Measurements from ENCODE around the gene DNAAF2. TPM values are rescaled to one million over a fixed set of nuclear protein-coding genes. Genes with fewer than 3 reads are reported as not detected.
"Not testable (repeated sequence)": the region's sequence is repeated elsewhere in the genome, so short reads cannot be mapped to it uniquely, and the experiment has no call there.

DNAAF2 gene
- polyA plus RNA-seq, 1 of the 3 experiments (the other 2 are of a cell fraction), result 8.9 TPM

GRCh38 chr14:49619730-49620129, 15.3 kb downstream of the DNAAF2 start:
- TF ChIP-seq NFIC (IDR thresholded peaks at IDR 0.05; ENCODE audit: borderline replicate concordance), result no peak
- TF ChIP-seq EZH2phosphoT487 (IDR thresholded peaks at IDR 0.05; ENCODE audit: borderline replicate concordance, low read depth), result no peak
- TF ChIP-seq MXI1 (IDR thresholded peaks at IDR 0.05; ENCODE audit: low read depth, low read length), result no peak
- TF ChIP-seq, protein P1, sequence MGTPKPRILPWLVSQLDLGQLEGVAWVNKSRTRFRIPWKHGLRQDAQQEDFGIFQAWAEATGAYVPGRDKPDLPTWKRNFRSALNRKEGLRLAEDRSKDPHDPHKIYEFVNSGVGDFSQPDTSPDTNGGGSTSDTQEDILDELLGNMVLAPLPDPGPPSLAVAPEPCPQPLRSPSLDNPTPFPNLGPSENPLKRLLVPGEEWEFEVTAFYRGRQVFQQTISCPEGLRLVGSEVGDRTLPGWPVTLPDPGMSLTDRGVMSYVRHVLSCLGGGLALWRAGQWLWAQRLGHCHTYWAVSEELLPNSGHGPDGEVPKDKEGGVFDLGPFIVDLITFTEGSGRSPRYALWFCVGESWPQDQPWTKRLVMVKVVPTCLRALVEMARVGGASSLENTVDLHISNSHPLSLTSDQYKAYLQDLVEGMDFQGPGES (IDR thresholded peaks at IDR 0.05; ENCODE audit: low read depth, low read length), result no peak
- TF ChIP-seq, protein P2, sequence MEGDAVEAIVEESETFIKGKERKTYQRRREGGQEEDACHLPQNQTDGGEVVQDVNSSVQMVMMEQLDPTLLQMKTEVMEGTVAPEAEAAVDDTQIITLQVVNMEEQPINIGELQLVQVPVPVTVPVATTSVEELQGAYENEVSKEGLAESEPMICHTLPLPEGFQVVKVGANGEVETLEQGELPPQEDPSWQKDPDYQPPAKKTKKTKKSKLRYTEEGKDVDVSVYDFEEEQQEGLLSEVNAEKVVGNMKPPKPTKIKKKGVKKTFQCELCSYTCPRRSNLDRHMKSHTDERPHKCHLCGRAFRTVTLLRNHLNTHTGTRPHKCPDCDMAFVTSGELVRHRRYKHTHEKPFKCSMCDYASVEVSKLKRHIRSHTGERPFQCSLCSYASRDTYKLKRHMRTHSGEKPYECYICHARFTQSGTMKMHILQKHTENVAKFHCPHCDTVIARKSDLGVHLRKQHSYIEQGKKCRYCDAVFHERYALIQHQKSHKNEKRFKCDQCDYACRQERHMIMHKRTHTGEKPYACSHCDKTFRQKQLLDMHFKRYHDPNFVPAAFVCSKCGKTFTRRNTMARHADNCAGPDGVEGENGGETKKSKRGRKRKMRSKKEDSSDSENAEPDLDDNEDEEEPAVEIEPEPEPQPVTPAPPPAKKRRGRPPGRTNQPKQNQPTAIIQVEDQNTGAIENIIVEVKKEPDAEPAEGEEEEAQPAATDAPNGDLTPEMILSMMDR (IDR thresholded peaks at IDR 0.05), result no peak
- no peak for TF ChIP-seq SIN3A (IDR thresholded peaks at IDR 0.05; ENCODE audit: borderline replicate concordance, low read depth, low read length)
- no peak for TF ChIP-seq MEF2A (IDR thresholded peaks at IDR 0.05; ENCODE audit: borderline replicate concordance, low read depth)
- TF ChIP-seq SMC3 (IDR thresholded peaks at IDR 0.05; ENCODE audit: low read depth, low read length), result no peak
- no peak for TF ChIP-seq CHD2 (IDR thresholded peaks at IDR 0.05; ENCODE audit: low read length, partially characterized antibody)
- TF ChIP-seq POLR2AphosphoS5 (IDR thresholded peaks at IDR 0.05; ENCODE audit: low read depth, low read length), result no peak
- TF ChIP-seq, protein P3, sequence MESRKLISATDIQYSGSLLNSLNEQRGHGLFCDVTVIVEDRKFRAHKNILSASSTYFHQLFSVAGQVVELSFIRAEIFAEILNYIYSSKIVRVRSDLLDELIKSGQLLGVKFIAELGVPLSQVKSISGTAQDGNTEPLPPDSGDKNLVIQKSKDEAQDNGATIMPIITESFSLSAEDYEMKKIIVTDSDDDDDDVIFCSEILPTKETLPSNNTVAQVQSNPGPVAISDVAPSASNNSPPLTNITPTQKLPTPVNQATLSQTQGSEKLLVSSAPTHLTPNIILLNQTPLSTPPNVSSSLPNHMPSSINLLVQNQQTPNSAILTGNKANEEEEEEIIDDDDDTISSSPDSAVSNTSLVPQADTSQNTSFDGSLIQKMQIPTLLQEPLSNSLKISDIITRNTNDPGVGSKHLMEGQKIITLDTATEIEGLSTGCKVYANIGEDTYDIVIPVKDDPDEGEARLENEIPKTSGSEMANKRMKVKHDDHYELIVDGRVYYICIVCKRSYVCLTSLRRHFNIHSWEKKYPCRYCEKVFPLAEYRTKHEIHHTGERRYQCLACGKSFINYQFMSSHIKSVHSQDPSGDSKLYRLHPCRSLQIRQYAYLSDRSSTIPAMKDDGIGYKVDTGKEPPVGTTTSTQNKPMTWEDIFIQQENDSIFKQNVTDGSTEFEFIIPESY (IDR thresholded peaks at IDR 0.05; ENCODE audit: borderline replicate concordance, low read depth), result no peak
- no peak for TF ChIP-seq FOSL2 (IDR thresholded peaks at IDR 0.05; ENCODE audit: borderline replicate concordance, low read depth)
- no peak for TF ChIP-seq FOXJ3 (CRISPR knock-in tag; IDR thresholded peaks at IDR 0.05)
- TF ChIP-seq RFX5 (IDR thresholded peaks at IDR 0.05; ENCODE audit: low read length), result no peak
- TF ChIP-seq TEAD4 (IDR thresholded peaks at IDR 0.05; ENCODE audit: borderline replicate concordance, insufficient read depth), result no peak
- TF ChIP-seq RXRA (IDR thresholded peaks at IDR 0.05; ENCODE audit: borderline replicate concordance, low read depth), result no peak; the same call in 1 of the 2 replicates
- no peak for TF ChIP-seq JUND (IDR thresholded peaks at IDR 0.05)
- TF ChIP-seq GABPA (IDR thresholded peaks at IDR 0.05; ENCODE audit: low read depth), result no peak
- TF ChIP-seq NRF1 (IDR thresholded peaks at IDR 0.05; ENCODE audit: low read depth, low read length), result no peak
- H3K79me2 ChIP-seq (ENCODE audit: insufficient read depth), result peaks cover 73% of the 10 kb centered on the region
- H4K20me1 ChIP-seq (ENCODE audit: insufficient read depth), result peaks cover 39% of the 10 kb centered on the region
- no peak for DNase-seq
- H3F3A ChIP-seq (replicated peaks; ENCODE audit: insufficient read depth), result peaks cover 24% of the 10 kb centered on the region
- no peaks in the 10 kb centered on the region for H3K9me3 ChIP-seq
- no peaks in the 10 kb centered on the region for H3K9me2 ChIP-seq
- peak overlapping the region; percentile 97 to 98 for H3K27ac ChIP-seq (ENCODE audit: low read depth in 2 of 2, low read length in 1 of 2)
- peak overlapping the region; percentile 92 to 96 for H3K4me3 ChIP-seq (ENCODE audit: low read depth in 2 of 2, low read length in 1 of 2)
- H3K4me2 ChIP-seq, result peak overlapping the region; percentile 87
- 2% methylated on average over 11 of the region's 11 CpGs for WGBS (ENCODE audit: low lambda C conversion rate)
- H3K4me1 ChIP-seq (ENCODE audit: control insufficient read depth in 1 of 2, insufficient read depth in 2 of 2, low read depth in 1 of 2, low read length in 1 of 2), result peaks cover 22 to 29% of the 10 kb centered on the region in 2 experiments
- peak overlapping the region; percentile 95 for H3K9ac ChIP-seq
- no peaks in the 10 kb centered on the region for H3K27me3 ChIP-seq (ENCODE audit: insufficient read depth)
- H2AFZ ChIP-seq (ENCODE audit: low read depth), result peak overlapping the region; percentile 88; the same call in 1 of the 2 replicates
- H3K36me3 ChIP-seq (replicated peaks in 1 of 2; ENCODE audit: control insufficient read depth in 1 of 2, insufficient read depth in 2 of 2, low read length in 1 of 2), result peaks cover 23 to 37% of the 10 kb centered on the region in 2 experiments
- POLR2A ChIA-PET, result interaction anchor here (0.8 to 2.8 kb wide), 10 partner anchors 9 to 232 kb away, joined by 3 to 17 read pairs (median 6); partner anchors contain the start of genes DNAAF2, KLHDC2, LRR1 and NEMF
- CTCF ChIA-PET, result interaction anchor here (0.6 to 6.1 kb wide), 8 partner anchors 13 to 243 kb away, joined by 3 to 39 read pairs (median 4); partner anchors contain the start of genes DNAAF2, LRR1 and RPS29

DNA sequence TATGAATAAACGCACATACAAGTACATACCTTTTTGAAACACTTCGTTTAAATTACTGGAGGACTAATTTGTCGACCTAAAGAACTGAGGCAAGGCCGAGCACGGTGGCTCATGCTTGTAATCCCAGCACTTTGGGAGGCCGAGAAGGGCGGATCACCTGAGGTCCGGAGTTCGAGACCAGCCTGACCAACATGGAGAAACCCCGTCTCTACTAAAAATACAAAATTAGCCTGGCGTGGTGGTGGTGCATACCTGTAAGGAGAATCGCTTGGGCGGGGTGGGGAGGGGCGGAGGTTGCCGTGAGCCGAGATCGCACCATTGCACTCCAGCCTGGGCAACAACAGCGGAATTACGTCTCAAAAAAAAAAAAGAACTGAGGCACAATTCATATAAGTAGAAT, 15.8 kb downstream of the DNAAF2 start:
- not testable (repeated sequence) for H3K9me3 ChIP-seq; H3K27me3 ChIP-seq (ENCODE audit: insufficient read depth); H3K9me2 ChIP-seq; H3K27ac ChIP-seq (ENCODE audit: low read depth in 2 of 2, low read length in 1 of 2); DNase-seq; H2AFZ ChIP-seq (ENCODE audit: low read depth)
- peak overlapping the region; percentile 87 for H3K4me2 ChIP-seq
- H4K20me1 ChIP-seq (ENCODE audit: insufficient read depth), result peaks cover 37% of the 10 kb centered on the region
- ChIA-PET CTCF (interaction anchor here (1.2 to 6.1 kb wide), 3 partner anchors 15 to 158 kb away, joined by 6 to 39 read pairs (median 22); partner anchors contain the start of genes DNAAF2 and RPS29), POLR2A (interaction anchor here (2.5 kb wide), 2 partner anchors 13 to 15 kb away, joined by 9 to 17 read pairs; partner anchors contain the start of gene DNAAF2)
- H3K79me2 ChIP-seq (ENCODE audit: insufficient read depth), result peaks cover 68% of the 10 kb centered on the region
- peaks cover 24% of the 10 kb centered on the region for H3F3A ChIP-seq (replicated peaks; ENCODE audit: insufficient read depth)
- peak overlapping the region; percentile 92 to 96 for H3K4me3 ChIP-seq (ENCODE audit: low read depth in 2 of 2, low read length in 1 of 2)
- H3K36me3 ChIP-seq (replicated peaks in 1 of 2; ENCODE audit: control insufficient read depth in 1 of 2, insufficient read depth in 2 of 2, low read length in 1 of 2), result peaks cover 20 to 42% of the 10 kb centered on the region in 2 experiments
- H3K4me1 ChIP-seq (ENCODE audit: control insufficient read depth in 1 of 2, insufficient read depth in 2 of 2, low read depth in 1 of 2, low read length in 1 of 2), result peaks cover 22 to 28% of the 10 kb centered on the region in 2 experiments
- 37% methylated on average over 19 of the region's 19 CpGs for WGBS (ENCODE audit: low lambda C conversion rate)
- peak overlapping the region; percentile 95 for H3K9ac ChIP-seq
